PC-3 (cell line): Measurements from ENCODE around the gene FTO. TPM values are rescaled to one million over a fixed set of nuclear protein-coding genes. Genes with fewer than 3 reads are reported as not detected.
A peak's percentile ranks its signal among the peaks of the same experiment; 100 is the strongest.

Experiments used
- ATAC-seq: fragments of 200-7000 bp; cut with Tn5 transposase; 2 replicates; pipeline ENCODE4 v1.9.1; 2020; ENCODE audit warnings: mild to moderate bottlenecking, moderate library complexity
- BruUV-seq: library from RNA; stranded (reverse); fragments of 400-500 nt; replicated peaks from 2 replicates; lab custom pipeline; 2021; lab: Mats Ljungman, UMichigan
- CTCF ChIA-PET: fragments of 300-600 bp; sonication (Branson Sonifier 250); formaldehyde crosslinking; loops from one replicate; lab custom pipeline; 2022; ENCODE audit warnings: antibody characterized with exemption; lab: Charles Lee
- POLR2A ChIA-PET: fragments of 300-600 bp; sonication (Branson Sonifier 250); formaldehyde crosslinking; loops from one replicate; lab custom pipeline; 2022; ENCODE audit warnings: antibody characterized with exemption; ENCODE audit not compliant: unreplicated experiment; lab: Charles Lee
- DNase-seq: peaks from one replicate; pipeline ENCODE4 v3.0.0-alpha.2; 2015
- H2AFZ ChIP-seq: fragments of 300-600 bp; sonication (generic); 2 replicates; pipeline ENCODE4 v1.6.0; 2016; ENCODE audit warnings: antibody characterized with exemption, low read length
- H3F3A ChIP-seq: fragments of 300-600 bp; sonication (generic); one replicate; pipeline ENCODE4 v1.6.0; 2017; ENCODE audit warnings: antibody characterized with exemption, low read length, control low read depth, mild to moderate bottlenecking; ENCODE audit not compliant: unreplicated experiment
- H3K27ac ChIP-seq: fragments of 300-600 bp; sonication (generic); 2 replicates; pipeline ENCODE4 v1.5.1; 2016; ENCODE audit warnings: mild to moderate bottlenecking, low read length
- H3K27me3 ChIP-seq: fragments of 300-600 bp; sonication (generic); 2 replicates; pipeline ENCODE4 v1.6.1; 2016; ENCODE audit warnings: low read length, mixed read lengths
- H3K36me3 ChIP-seq: fragments of 300-600 bp; sonication (generic); 2 replicates; pipeline ENCODE4 v1.6.1; 2016; ENCODE audit warnings: low read depth, mixed run types, low read length, mixed read lengths
- H3K4me1 ChIP-seq: fragments of 300-600 bp; sonication (generic); 2 replicates; pipeline ENCODE4 v1.5.1; 2016; ENCODE audit warnings: low read length; ENCODE audit not compliant: insufficient read depth
- H3K4me2 ChIP-seq: fragments of 300-600 bp; sonication (generic); 2 replicates; pipeline ENCODE4 v1.6.0; 2016; ENCODE audit warnings: low read length
- H3K4me3 ChIP-seq: fragments of 300-600 bp; sonication (generic); 2 replicates; pipeline ENCODE4 v1.5.1; 2016; ENCODE audit warnings: mild to moderate bottlenecking, low read length, mixed read lengths
- H3K79me2 ChIP-seq: fragments of 300-600 bp; sonication (generic); 2 replicates; pipeline ENCODE4 v1.6.1; 2017; ENCODE audit warnings: low read length, mixed read lengths
- H3K9ac ChIP-seq: fragments of 300-600 bp; sonication (generic); 2 replicates; pipeline ENCODE4 v1.6.0; 2016; ENCODE audit warnings: mild to moderate bottlenecking, low read length
- H3K9me2 ChIP-seq: fragments of 300-600 bp; sonication (generic); replicated peaks from 2 replicates; pipeline ENCODE4 v1.6.1; 2016; ENCODE audit warnings: mixed run types, low read length, mixed read lengths
- H3K9me3 ChIP-seq: fragments of 300-600 bp; sonication (generic); 2 replicates; pipeline ENCODE4 v1.6.1; 2016; ENCODE audit warnings: low read length, mixed read lengths
- H4K20me1 ChIP-seq: fragments of 300-600 bp; sonication (generic); 2 replicates; pipeline ENCODE4 v1.6.1; 2016; ENCODE audit warnings: low read length, mixed read lengths
- EZH2 ChIP-seq: fragments of 300-600 bp; sonication (generic); IDR thresholded peaks from one replicate; pipeline ENCODE4 v1.6.1; 2017; ENCODE audit warnings: antibody characterized with exemption, mild to moderate bottlenecking, low read length; ENCODE audit not compliant: unreplicated experiment
- EZH2phosphoT487 ChIP-seq: fragments of 300-600 bp; sonication (generic); IDR thresholded peaks from 2 replicates; pipeline ENCODE4 v1.6.1; 2018; ENCODE audit warnings: mild to moderate bottlenecking, antibody characterized with exemption, low read length, borderline replicate concordance
- intact Hi-C: fragments of 100-400 bp; cut with micrococcal nuclease; formaldehyde crosslinking; loops from 2 replicates; pipeline ENCODE4 v1.9.0; 2023
- total RNA-seq: library from RNA; depleted of rRNA; stranded (reverse); fragments of >200 nt; gene quantifications from 2 replicates; pipeline ENCODE4 v1.2.3, GENCODE V29; 2014
- TF ChIP-seq, protein P1 (sequence below): fragments of 300-600 bp; sonication (generic); conservative IDR thresholded peaks from 2 replicates; pipeline ENCODE4 v1.5.1; 2017; ENCODE audit warnings: antibody characterized with exemption, low read depth, mild to moderate bottlenecking, low read length

Gene FTO
- total RNA-seq, 1 experiment from 2014 or later: 27.0 TPM

DNA sequence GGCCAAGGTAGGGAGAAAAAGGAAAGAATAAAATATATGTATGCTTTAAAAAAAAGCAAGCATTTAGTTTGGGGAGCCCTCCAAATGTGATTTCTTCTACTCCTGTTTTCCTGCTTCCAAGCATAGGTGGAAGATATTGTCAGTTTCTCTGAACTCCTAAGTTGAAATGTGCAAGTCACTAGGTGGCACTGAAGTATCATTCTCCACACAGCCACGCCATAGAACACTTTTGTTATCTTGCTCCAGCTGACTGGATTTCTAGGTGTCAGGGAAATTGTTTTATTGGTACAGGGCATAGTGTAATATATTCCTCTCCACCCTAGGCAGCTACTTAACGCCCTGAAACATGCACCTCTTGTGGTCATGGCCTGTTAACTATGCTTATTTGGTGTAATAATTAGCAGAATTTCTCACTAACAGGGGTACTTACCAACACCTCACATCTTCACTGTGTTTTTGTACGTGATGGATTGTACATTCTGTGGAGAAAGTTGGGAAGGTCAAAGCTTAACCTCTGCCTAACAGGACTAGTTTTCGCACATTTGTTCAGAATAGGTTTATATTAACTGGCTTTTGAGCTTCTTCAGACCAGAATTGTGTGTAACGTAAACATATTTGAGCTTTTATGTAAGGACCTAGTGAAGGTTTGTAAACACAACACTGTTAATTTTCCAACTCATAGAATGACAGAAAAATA, 69.3 kb downstream of the FTO start:
- Histone ChIP-seq H2AFZ (no peak overlapping the region), H3K27ac (no peak overlapping the region), H3K4me1 (peaks cover 62% of the 10 kb centered on the region), H3K36me3 (no peaks in the 10 kb centered on the region), H3K27me3 (no peaks in the 10 kb centered on the region), H3K4me2 (no peak overlapping the region), H3F3A (no peaks in the 10 kb centered on the region), H3K9ac (no peak overlapping the region), H3K9me3 (no peaks in the 10 kb centered on the region), H3K9me2 (no peaks in the 10 kb centered on the region), H3K4me3 (no peak overlapping the region), H4K20me1 (no peaks in the 10 kb centered on the region), H3K79me2 (peaks cover 65% of the 10 kb centered on the region)
- ChIA-PET POLR2A (no interaction called here), CTCF (interaction anchor here (0.6 to 0.9 kb wide), 2 partner anchors 117 to 224 kb away, joined by 4 read pairs; no protein-coding TSS in a partner anchor)
- DNase-seq (peak; percentile 74), ATAC-seq (peak; percentile 31; the same call in 1 of the 2 replicates)
- no TSS peak for BruUV-seq
- TF ChIP-seq, protein P1, sequence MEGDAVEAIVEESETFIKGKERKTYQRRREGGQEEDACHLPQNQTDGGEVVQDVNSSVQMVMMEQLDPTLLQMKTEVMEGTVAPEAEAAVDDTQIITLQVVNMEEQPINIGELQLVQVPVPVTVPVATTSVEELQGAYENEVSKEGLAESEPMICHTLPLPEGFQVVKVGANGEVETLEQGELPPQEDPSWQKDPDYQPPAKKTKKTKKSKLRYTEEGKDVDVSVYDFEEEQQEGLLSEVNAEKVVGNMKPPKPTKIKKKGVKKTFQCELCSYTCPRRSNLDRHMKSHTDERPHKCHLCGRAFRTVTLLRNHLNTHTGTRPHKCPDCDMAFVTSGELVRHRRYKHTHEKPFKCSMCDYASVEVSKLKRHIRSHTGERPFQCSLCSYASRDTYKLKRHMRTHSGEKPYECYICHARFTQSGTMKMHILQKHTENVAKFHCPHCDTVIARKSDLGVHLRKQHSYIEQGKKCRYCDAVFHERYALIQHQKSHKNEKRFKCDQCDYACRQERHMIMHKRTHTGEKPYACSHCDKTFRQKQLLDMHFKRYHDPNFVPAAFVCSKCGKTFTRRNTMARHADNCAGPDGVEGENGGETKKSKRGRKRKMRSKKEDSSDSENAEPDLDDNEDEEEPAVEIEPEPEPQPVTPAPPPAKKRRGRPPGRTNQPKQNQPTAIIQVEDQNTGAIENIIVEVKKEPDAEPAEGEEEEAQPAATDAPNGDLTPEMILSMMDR: peak; percentile 75
- TF ChIP-seq EZH2: no peak
- intact Hi-C loops: loop anchor here (1.0 to 10.0 kb wide), 5 partner anchors 119 to 1692 kb away; no protein-coding TSS in a partner anchor

GRCh38 chr16:53773881-53774280, 69.9 kb downstream of the FTO start:
- no TSS peak for BruUV-seq
- no peak for ATAC-seq
- CTCF ChIA-PET: interaction anchor here (0.9 kb wide), 1 partner anchor 224 kb away, joined by 4 read pairs; no protein-coding TSS in a partner anchor
- peaks cover 60% of the 10 kb centered on the region for H3K4me1 ChIP-seq
- intact Hi-C loops: loop anchor here (1.0 to 10.0 kb wide), 5 partner anchors 118 to 1691 kb away; no protein-coding TSS in a partner anchor
- no peak overlapping the region for H3K9ac ChIP-seq
- no peak overlapping the region for H3K27ac ChIP-seq
- no peak for TF ChIP-seq EZH2phosphoT487
- TF ChIP-seq, protein P1: no peak
- TF ChIP-seq EZH2: no peak
- H3K79me2 ChIP-seq: peaks cover 71% of the 10 kb centered on the region
- no peaks in the 10 kb centered on the region for H3F3A ChIP-seq
- POLR2A ChIA-PET: interaction anchor here (0.6 kb wide), 1 partner anchor 258 kb away, joined by 3 read pairs; no protein-coding TSS in a partner anchor
- no peak overlapping the region for H3K4me2 ChIP-seq
- no peaks in the 10 kb centered on the region for H3K36me3 ChIP-seq
- no peaks in the 10 kb centered on the region for H3K9me2 ChIP-seq
- H3K4me3 ChIP-seq: no peak overlapping the region
- no peaks in the 10 kb centered on the region for H4K20me1 ChIP-seq
- no peak for DNase-seq
- H3K9me3 ChIP-seq: no peaks in the 10 kb centered on the region
- H2AFZ ChIP-seq: no peak overlapping the region
- no peaks in the 10 kb centered on the region for H3K27me3 ChIP-seq
